ENCODE results near the gene HYAL3. TPM values are rescaled to one million over a fixed set of nuclear protein-coding genes. Genes with fewer than 3 reads are reported as not detected.
"Not testable (repeated sequence)": the region's sequence is repeated elsewhere in the genome, so short reads cannot be mapped to it uniquely, and the experiment has no call there.

HYAL3 gene
- total and polyA plus RNA-seq, 7 donors = 0.60 to 8.3 (median 3.3) TPM

DNA sequence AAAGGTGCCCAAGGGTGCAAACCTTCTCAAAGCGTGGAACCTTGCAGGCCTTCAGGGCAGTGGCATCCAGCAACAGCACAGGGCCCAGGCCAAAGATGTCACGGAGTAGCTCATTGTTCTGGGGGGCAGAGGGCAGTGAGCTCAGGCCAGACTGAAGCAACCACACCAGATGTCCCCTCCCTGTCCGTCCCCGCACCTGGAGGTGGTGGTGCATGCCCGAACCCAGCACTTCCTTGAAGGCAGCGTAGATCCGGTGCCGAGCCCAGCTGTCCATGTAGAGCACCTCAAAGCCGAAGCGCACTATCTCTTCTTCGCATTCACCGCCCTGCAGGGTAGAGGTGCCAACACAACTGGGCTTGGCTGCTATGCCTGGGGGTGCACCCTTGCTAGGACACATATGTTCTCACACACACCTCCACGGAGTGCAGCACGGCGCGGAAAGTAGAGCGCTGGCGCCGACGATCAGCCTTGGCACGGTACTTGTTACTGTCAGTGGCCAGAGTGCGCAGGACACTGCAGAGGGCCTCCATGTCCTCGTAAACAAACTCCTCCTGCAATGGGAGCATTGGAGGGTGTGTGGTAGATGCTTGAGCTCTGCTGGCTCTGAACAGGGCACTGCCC, 10.7 kb downstream of the HYAL3 start:
- intact Hi-C loops (cut with DNase I) = no loop called here
- Histone ChIP-seq H3K27ac (no peak overlapping the region), H3K4me3 (no peak overlapping the region), H3K36me3 (peaks cover 15 to 44% (median 29%) of the 10 kb centered on the region in 4 donors), H3K9me3 (no peaks in the 10 kb centered on the region), H3K27me3 (no peaks in the 10 kb centered on the region), H3K4me1 (peaks cover 0 to 29% (median 25%) of the 10 kb centered on the region in 4 donors)
- WGBS, 2 donors = 94 to 97% methylated on average over 23 of the region's 23 CpGs
- TF ChIP-seq POLR2AphosphoS5 (IDR thresholded peaks at IDR 0.05) (no peak), POLR2A (IDR thresholded peaks at IDR 0.05) (no peak), EP300 (IDR thresholded peaks at IDR 0.05) (no peak)
- TF ChIP-seq, protein P1, sequence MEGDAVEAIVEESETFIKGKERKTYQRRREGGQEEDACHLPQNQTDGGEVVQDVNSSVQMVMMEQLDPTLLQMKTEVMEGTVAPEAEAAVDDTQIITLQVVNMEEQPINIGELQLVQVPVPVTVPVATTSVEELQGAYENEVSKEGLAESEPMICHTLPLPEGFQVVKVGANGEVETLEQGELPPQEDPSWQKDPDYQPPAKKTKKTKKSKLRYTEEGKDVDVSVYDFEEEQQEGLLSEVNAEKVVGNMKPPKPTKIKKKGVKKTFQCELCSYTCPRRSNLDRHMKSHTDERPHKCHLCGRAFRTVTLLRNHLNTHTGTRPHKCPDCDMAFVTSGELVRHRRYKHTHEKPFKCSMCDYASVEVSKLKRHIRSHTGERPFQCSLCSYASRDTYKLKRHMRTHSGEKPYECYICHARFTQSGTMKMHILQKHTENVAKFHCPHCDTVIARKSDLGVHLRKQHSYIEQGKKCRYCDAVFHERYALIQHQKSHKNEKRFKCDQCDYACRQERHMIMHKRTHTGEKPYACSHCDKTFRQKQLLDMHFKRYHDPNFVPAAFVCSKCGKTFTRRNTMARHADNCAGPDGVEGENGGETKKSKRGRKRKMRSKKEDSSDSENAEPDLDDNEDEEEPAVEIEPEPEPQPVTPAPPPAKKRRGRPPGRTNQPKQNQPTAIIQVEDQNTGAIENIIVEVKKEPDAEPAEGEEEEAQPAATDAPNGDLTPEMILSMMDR (IDR thresholded peaks at IDR 0.05) = no peak
- DNase-seq = no peak

DNA sequence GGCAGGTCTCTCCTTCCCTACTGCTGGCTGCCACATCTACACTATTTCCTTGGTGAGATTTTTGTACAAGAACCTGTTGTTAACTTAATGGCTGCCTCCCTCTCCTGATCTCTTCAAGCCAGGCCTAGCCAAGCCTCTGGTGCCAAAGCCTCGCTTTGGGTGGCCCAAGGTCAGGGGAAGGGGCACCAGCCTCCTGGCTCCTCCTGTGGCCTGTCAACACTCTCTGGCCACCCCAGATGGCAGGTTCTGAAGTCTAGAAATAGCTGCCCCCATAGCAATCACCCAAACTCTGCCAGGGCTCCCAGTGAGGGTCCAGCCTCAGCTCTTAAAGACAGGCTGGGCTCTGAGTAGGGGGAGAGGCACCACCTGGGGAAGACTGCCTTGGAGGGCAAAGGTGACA, 11.9 kb downstream of the HYAL3 start:
- Histone ChIP-seq H3K9me3 (no peaks in the 10 kb centered on the region), H3K4me1 (peaks cover 0 to 19% (median 15%) of the 10 kb centered on the region in 4 donors), H3K36me3 (peaks cover 15 to 44% (median 29%) of the 10 kb centered on the region in 4 donors), H3K27ac (no peak overlapping the region), H3K4me3 (no peak overlapping the region), H3K27me3 (no peaks in the 10 kb centered on the region)
- 92 to 100% methylated on average over 1 of the region's 1 CpG for WGBS, 2 donors
- intact Hi-C loops (cut with DNase I) = no loop called here
- TF ChIP-seq EP300 (IDR thresholded peaks at IDR 0.05) = no peak
- TF ChIP-seq POLR2AphosphoS5 (IDR thresholded peaks at IDR 0.05) = no peak
- TF ChIP-seq, protein P1 (IDR thresholded peaks at IDR 0.05) = no peak
- TF ChIP-seq POLR2A (IDR thresholded peaks at IDR 0.05) = no peak
- no peak for DNase-seq

DNA sequence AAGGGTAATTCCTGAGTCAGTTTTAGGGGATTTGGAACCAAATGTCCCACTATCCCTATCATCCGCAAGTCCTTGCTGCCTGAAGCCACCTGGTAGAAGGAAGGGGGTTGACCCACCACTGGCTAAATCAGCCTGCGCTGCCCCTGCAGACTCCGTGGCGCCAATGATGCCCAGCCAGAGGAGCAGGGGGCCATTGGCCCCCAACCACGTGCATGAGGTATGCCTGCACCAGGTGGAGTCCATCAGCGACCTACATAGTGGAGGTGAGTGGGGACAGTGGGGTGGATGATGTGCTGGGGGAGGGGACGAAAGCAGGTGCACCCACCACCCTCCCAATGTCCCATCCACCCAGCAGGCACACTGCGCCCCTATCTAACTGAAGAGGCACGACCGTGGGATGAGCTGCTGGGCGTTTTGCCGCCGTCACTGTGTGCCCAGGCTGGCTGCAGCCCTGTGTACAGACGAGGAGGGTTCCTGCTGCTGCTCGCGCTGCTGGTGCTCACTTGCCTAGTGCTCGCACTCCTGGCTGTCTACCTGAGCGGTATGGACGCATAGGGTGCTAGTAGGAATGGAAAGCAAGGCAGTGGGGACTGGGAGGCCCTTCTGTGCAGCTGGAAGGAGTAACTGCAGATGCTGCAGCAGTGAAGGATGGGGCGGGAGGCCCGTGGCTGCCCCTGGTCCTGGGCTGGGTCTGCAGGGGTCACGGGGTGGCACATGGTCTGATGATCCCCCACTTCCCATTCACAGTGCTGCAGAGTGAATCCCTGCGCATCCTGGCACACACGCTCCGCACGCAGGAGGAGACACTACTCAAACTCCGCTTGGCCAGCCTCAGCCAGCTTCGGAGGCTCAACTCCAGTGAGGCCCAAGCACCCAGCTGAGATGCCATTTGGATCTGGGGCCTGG, 12.6 kb downstream of the HYAL3 start:
- no peak for TF ChIP-seq POLR2A (IDR thresholded peaks at IDR 0.05)
- TF ChIP-seq POLR2AphosphoS5 (IDR thresholded peaks at IDR 0.05) = no peak
- no peak for TF ChIP-seq EP300 (IDR thresholded peaks at IDR 0.05)
- TF ChIP-seq, protein P1 (IDR thresholded peaks at IDR 0.05) = no peak
- DNase-seq = no peak
- H3K4me1 ChIP-seq = peaks cover 0 to 15% (median 14%) of the 10 kb centered on the region in 4 donors
- intact Hi-C loops (cut with DNase I) = no loop called here
- no peak overlapping the region for H3K27ac ChIP-seq
- H3K4me3 ChIP-seq = no peak overlapping the region
- 87 to 92% methylated on average over 28 of the region's 28 CpGs for WGBS, 2 donors
- H3K9me3 ChIP-seq = no peaks in the 10 kb centered on the region
- peaks cover 15 to 44% (median 29%) of the 10 kb centered on the region in 4 donors for H3K36me3 ChIP-seq
- H3K27me3 ChIP-seq = no peaks in the 10 kb centered on the region

DNA sequence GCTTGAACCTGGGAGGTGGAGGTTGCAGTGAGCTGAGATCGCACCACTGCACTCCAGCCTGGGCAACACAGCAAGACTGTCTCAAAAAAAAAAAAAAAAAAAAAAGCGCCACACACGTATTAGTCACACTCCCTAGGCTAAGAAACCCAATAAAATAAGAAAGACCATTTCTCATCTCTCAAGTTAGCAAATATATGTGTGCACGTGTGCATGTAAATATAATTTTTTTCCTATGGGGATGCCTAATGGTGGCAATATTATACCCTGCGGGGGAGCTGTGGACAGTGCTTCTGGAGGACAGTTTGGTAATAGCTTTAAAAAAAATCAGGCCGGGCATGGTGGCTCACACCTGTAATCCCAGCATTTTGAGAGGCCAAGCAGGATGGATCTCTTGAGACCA, 15.1 kb downstream of the HYAL3 start:
- H3K27ac ChIP-seq; DNase-seq; H3K4me3 ChIP-seq; intact Hi-C loops (cut with DNase I); H3K9me3 ChIP-seq; H3K27me3 ChIP-seq; H3K4me1 ChIP-seq: not testable (repeated sequence)
- peaks cover 11 to 29% (median 17%) of the 10 kb centered on the region in 4 donors for H3K36me3 ChIP-seq
- 75 to 91% methylated on average over 6 of the region's 6 CpGs for WGBS, 2 donors

Data from sigmoid colon (tissue), 7 donors.